Stomach (tissue), 9 donors: Measurements from ENCODE around the gene SRMS. TPM values are rescaled to one million over a fixed set of nuclear protein-coding genes. Genes with fewer than 3 reads are reported as not detected.
A peak's percentile ranks its signal among the peaks of the same experiment; 100 is the strongest.

Experiments used
- DNase-seq, 2 donors: peaks; one replicate each; pipeline versions ENCODE4 v3.0.0 to v3.0.0-alpha.2; 2013 to 2019
- H3K27ac ChIP-seq, 5 donors: fragments of 200-600 bp in 4 of 5; sonication (generic) in 4 of 5; one replicate each; pipeline ENCODE4 v1.5.1; 2013 to 2019; ENCODE audit warnings: mild to moderate bottlenecking in 1 of 5, moderate library complexity in 1 of 5
- H3K27me3 ChIP-seq, 3 donors: fragments of 200-600 bp; sonication (generic); one replicate each; pipeline ENCODE4 v1.5.1; 2017 to 2019; ENCODE audit warnings: mixed run types in 1 of 3
- H3K36me3 ChIP-seq, 4 donors: fragments of 200-600 bp; sonication (generic); 1 replicate in 3 of 4; 2 replicates in 1 of 4; pipeline ENCODE4 v1.5.1; 2016 to 2019
- H3K4me1 ChIP-seq, 4 donors: fragments of 200-600 bp; sonication (generic); one replicate each; pipeline ENCODE4 v1.5.1; 2016 to 2019
- H3K4me3 ChIP-seq, 4 donors: fragments of 200-600 bp; sonication (generic) in 3 of 4; one replicate each; pipeline ENCODE4 v1.5.1; 2016 to 2019; ENCODE audit warnings: mild to moderate bottlenecking in 1 of 4
- H3K9me3 ChIP-seq, 4 donors: fragments of 200-600 bp; sonication (generic); one replicate each; pipeline ENCODE4 v1.5.1; 2016 to 2019
- EP300 ChIP-seq: sonication (generic); formaldehyde crosslinking; IDR thresholded peaks from one replicate; pipeline ENCODE4 v1.6.1; 2017; ENCODE audit warnings: antibody characterized with exemption
- POLR2A ChIP-seq, 4 donors: fragments of 450-650 bp; IDR thresholded peaks; one replicate each; pipeline ENCODE4 v1.6.1; 2016; ENCODE audit warnings: antibody characterized with exemption in 4 of 4, control low read depth in 2 of 4, mild to moderate bottlenecking in 1 of 4, moderate library complexity in 1 of 4
- POLR2AphosphoS5 ChIP-seq, 3 donors: sonication (generic); formaldehyde crosslinking; IDR thresholded peaks; one replicate each; pipeline ENCODE4 v1.6.1; 2016; ENCODE audit warnings: antibody characterized with exemption in 3 of 3
- WGBS, 5 donors: extraction: QIAGEN DNeasy Blood & Tissue Kit in 3 of 5; methylation state at CpG; one replicate each; pipeline versions ENCODE4 v1.1.5 to v1.1.7; 2013 to 2018; 5-methylcytosine and 5-hydroxymethylcytosine counted together
- intact Hi-C: fragments of 100-400 bp; cut with DNase I; formaldehyde crosslinking; loops from one replicate; pipeline ENCODE4 v1.15.1; 2023; ENCODE audit warnings: low total_unique reads
- polyA plus RNA-seq, 3 donors: library from polyadenylated mRNA; stranded (reverse); fragments of 200-250 nt; gene quantifications; one replicate each; pipeline ENCODE4 v1.2.3, GENCODE V29; 2013
- total RNA-seq, 5 donors: library from RNA; depleted of rRNA; stranded (reverse); fragments of >200 nt; gene quantifications; one replicate each; pipeline versions ENCODE4 v1.1.0 to v1.2.3, GENCODE V29; 2014 to 2016
- TF ChIP-seq, protein P1 (sequence below), 7 experiments: fragments of 450-650 bp in 4 of 7; fragments of 200-600 bp in 3 of 7; sonication (generic) in 3 of 7; IDR thresholded peaks; one replicate each; pipeline ENCODE4 v1.5.1; 2016 to 2019; ENCODE audit warnings: antibody characterized with exemption in 7 of 7, control low read depth in 2 of 7, mild to moderate bottlenecking in 1 of 7
- donor health status: healthy with polysubstance abuse.
- donor health status: Bipolar disorder and iron deficiency.
- donor health status: healthy.

The SRMS gene
- total and polyA plus RNA-seq, 8 donors = 0.87 to 3.5 (median 2.1) TPM; not detected in 5

DNA sequence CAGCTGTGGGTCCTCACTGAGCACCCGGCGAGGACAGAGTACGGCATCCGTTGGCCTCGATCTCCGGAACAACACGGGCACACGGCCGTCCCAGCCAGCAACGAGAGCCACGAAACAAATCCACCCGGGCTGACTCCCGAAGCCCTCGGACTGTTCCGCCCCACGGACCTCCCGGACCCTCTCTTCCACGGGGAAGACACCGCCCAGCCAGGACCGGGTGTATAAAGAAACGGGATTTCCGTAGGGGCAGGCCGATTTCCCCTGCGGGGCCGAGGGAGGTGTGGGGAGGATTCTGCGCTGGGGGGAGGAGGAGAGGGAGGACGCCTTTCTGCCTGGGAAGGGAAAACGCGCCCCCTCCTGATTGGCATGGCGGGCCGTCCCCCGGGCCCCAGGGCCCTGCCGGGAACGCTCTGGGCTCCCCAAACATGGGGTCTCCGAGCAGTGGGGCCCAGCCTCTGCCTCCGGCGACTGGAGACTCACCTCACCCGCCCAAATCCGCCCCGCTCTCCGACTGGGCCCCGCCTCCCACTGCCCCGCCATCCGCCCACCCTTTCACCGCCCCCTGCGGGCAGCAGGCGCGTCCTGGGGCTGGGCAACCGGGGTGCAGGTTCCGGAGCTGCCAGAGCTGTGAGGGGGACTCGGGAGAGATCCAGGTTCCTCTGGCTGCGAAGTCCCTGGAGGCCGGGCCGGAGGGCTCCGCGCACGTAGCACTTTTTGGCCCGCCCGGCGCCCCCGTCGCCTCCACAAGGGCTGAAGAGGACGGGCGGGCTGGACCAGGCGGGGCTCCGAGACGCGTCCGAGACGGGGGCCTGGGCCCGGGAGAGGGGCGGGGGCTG, 27.7 kb downstream of the SRMS start:
- Histone ChIP-seq H3K27ac (peak overlapping the region; percentile 92 to 99 (median 98)), H3K4me1 (peaks cover 20 to 47% (median 42%) of the 10 kb centered on the region in 4 donors), H3K36me3 (peaks cover 0 to 21% (median 13%) of the 10 kb centered on the region in 4 donors), H3K9me3 (peaks cover 0 to 8% (median 0%) of the 10 kb centered on the region in 4 donors), H3K4me3 (peak overlapping the region; percentile 77 to 98 (median 91)), H3K27me3 (no peaks in the 10 kb centered on the region)
- TF ChIP-seq POLR2A (IDR thresholded peaks at IDR 0.05) = no peak
- TF ChIP-seq, protein P1, sequence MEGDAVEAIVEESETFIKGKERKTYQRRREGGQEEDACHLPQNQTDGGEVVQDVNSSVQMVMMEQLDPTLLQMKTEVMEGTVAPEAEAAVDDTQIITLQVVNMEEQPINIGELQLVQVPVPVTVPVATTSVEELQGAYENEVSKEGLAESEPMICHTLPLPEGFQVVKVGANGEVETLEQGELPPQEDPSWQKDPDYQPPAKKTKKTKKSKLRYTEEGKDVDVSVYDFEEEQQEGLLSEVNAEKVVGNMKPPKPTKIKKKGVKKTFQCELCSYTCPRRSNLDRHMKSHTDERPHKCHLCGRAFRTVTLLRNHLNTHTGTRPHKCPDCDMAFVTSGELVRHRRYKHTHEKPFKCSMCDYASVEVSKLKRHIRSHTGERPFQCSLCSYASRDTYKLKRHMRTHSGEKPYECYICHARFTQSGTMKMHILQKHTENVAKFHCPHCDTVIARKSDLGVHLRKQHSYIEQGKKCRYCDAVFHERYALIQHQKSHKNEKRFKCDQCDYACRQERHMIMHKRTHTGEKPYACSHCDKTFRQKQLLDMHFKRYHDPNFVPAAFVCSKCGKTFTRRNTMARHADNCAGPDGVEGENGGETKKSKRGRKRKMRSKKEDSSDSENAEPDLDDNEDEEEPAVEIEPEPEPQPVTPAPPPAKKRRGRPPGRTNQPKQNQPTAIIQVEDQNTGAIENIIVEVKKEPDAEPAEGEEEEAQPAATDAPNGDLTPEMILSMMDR (IDR thresholded peaks at IDR 0.05) = peak in 3 of 7 experiments; percentile 15 to 42 (median 18)
- WGBS, 5 donors = 0 to 3% (median 1%) methylated on average over 44 to 72 of the region's 72 CpGs
- peak in 1 of 2 donors; percentile 90 for DNase-seq
- intact Hi-C loops = no loop called here

DNA sequence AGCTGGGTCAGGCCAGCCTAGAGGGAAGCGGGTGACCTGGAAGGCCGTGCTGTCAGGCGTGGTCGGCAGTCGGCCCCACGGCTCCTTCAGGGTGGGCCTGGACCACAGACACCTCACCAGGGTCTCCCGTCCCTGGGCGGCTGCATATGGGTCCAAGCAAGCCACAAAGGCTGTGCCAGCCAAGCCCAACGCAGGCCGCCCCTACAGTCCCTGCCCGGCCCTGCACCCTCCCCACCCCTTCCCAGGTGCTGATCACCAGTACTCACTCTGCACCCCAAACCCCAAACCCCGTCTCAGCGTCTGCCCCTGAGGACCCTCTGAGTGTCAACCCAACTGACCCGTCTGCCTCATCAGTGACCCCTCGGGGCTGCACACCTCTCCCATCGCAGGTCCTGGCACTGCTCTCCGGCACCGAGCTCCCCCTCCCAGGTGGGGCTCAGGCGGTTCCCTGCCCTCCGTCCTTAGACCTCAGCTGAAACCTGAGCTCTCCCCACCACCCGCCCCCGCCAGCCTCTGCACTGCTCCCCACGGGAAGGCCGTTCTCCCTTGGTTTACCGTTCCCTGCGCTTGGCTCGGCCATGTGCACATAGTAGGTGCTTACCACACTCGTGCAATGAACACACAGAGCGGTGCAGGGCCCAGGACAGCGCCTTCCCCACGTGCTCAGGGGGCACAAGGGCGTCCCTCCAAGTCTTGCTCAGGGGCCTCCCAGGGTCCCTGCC, 28.4 kb downstream of the SRMS start:
- TF ChIP-seq POLR2A (IDR thresholded peaks at IDR 0.05) = no peak
- no peak for TF ChIP-seq POLR2AphosphoS5 (IDR thresholded peaks at IDR 0.05)
- TF ChIP-seq EP300 = no peak
- TF ChIP-seq, protein P1 (IDR thresholded peaks at IDR 0.05) = no peak
- H3K9me3 ChIP-seq = peaks cover 0 to 8% (median 0%) of the 10 kb centered on the region in 4 donors
- H3K4me3 ChIP-seq = peak overlapping the region; percentile 77 to 98 (median 91)
- peak overlapping the region in 3 of 5 donors; percentile 96 to 99 (median 98) for H3K27ac ChIP-seq
- peaks cover 0 to 21% (median 13%) of the 10 kb centered on the region in 4 donors for H3K36me3 ChIP-seq
- WGBS, 5 donors = 58 to 71% (median 66%) methylated on average over 27 to 32 of the region's 32 CpGs
- DNase-seq = peak in 1 of 2 donors; percentile 25
- H3K4me1 ChIP-seq = peaks cover 20 to 47% (median 42%) of the 10 kb centered on the region in 4 donors
- intact Hi-C loops = no loop called here
- H3K27me3 ChIP-seq = no peaks in the 10 kb centered on the region

- WGBS, 5 donors = 81 to 92% (median 88%) methylated on average over 14 to 20 of the region's 20 CpGs
- H3K36me3 ChIP-seq = peaks cover 0 to 16% (median 10%) of the 10 kb centered on the region in 4 donors
- H3K4me1 ChIP-seq = peaks cover 20 to 42% (median 40%) of the 10 kb centered on the region in 4 donors
- intact Hi-C loops = no loop called here
- peak in 1 of 2 donors; percentile 25 for DNase-seq
- peaks cover 0 to 4% (median 0%) of the 10 kb centered on the region in 4 donors for H3K9me3 ChIP-seq
- no peak overlapping the region for H3K27ac ChIP-seq
- H3K27me3 ChIP-seq = peaks cover 0 to 2% (median 0%) of the 10 kb centered on the region in 3 donors
- H3K4me3 ChIP-seq = no peak overlapping the region
- TF ChIP-seq, protein P1 (IDR thresholded peaks at IDR 0.05) = no peak
- TF ChIP-seq POLR2A (IDR thresholded peaks at IDR 0.05) (no peak), POLR2AphosphoS5 (IDR thresholded peaks at IDR 0.05) (no peak), EP300 (no peak)
These were observed 29.1 kb downstream of the SRMS start for GRCh38 chr20:63518351-63518861.
